PC-3 (cell line): ENCODE results near the gene MOB1A.

Source experiments
- EZH2 ChIP-seq: fragments of 300-600 bp; sonication (generic); IDR thresholded peaks from one replicate; pipeline ENCODE4 v1.6.1; 2017; ENCODE audit warnings: antibody characterized with exemption, mild to moderate bottlenecking, low read length; ENCODE audit not compliant: unreplicated experiment
- EZH2phosphoT487 ChIP-seq: fragments of 300-600 bp; sonication (generic); IDR thresholded peaks from 2 replicates; pipeline ENCODE4 v1.6.1; 2018; ENCODE audit warnings: mild to moderate bottlenecking, antibody characterized with exemption, low read length, borderline replicate concordance
- TF ChIP-seq, protein P1 (sequence below): fragments of 300-600 bp; sonication (generic); conservative IDR thresholded peaks from 2 replicates; pipeline ENCODE4 v1.5.1; 2017; ENCODE audit warnings: antibody characterized with exemption, low read depth, mild to moderate bottlenecking, low read length

DNA sequence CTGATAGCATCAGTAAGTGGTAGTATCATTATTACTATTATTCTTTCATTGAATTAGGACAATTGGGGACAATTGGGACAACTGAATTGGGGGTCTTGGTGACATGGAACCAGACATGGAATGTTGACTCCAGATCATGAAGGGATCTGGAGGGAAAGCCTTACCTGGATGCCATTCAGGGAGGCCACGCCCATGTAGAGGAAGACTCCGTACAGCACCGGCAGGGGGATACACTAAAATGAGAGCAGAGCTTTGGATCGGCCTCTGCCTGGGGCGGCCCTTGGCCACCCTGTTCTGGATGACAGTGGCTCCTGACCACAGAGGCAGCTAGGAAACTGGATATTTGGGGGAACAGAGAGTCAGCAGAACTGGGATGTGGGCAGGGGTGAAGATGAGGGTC, 49.0 kb upstream of the MOB1A start:
- TF ChIP-seq EZH2 (no peak), EZH2phosphoT487 (no peak)
- TF ChIP-seq, protein P1, sequence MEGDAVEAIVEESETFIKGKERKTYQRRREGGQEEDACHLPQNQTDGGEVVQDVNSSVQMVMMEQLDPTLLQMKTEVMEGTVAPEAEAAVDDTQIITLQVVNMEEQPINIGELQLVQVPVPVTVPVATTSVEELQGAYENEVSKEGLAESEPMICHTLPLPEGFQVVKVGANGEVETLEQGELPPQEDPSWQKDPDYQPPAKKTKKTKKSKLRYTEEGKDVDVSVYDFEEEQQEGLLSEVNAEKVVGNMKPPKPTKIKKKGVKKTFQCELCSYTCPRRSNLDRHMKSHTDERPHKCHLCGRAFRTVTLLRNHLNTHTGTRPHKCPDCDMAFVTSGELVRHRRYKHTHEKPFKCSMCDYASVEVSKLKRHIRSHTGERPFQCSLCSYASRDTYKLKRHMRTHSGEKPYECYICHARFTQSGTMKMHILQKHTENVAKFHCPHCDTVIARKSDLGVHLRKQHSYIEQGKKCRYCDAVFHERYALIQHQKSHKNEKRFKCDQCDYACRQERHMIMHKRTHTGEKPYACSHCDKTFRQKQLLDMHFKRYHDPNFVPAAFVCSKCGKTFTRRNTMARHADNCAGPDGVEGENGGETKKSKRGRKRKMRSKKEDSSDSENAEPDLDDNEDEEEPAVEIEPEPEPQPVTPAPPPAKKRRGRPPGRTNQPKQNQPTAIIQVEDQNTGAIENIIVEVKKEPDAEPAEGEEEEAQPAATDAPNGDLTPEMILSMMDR, result no peak
